ENCODE measurements around the gene ABHD15.
A peak's percentile ranks its signal among the peaks of the same experiment; 100 is the strongest.

Gene ABHD15

DNA sequence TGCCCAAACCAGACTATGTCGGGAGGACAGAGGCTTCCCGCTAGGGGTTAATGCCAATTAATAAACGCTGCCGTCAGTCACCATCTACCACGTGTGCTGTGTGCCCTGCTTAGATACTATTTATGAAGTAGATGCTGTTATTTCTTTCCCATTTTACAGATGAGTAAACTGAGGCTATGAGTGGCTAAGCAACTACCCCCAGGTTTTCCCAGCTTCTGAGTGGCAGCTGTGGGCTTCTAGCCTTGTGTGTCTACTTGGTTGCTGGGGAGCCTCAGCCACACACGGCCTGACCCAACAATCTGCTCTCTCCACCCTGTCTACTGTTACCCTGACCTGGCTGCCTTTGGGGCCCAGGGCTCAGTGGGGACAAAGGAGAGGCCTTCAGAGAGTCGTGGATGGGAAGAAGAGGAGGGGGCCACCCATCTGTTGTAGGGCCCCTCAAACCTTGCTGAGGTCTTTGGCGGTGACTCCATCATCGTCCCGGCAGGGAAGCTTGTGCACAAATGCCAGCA lies 15.5 kb upstream of the ABHD15 start:
- DNase-seq (ENCODE audit: low read depth): no peak

DNA sequence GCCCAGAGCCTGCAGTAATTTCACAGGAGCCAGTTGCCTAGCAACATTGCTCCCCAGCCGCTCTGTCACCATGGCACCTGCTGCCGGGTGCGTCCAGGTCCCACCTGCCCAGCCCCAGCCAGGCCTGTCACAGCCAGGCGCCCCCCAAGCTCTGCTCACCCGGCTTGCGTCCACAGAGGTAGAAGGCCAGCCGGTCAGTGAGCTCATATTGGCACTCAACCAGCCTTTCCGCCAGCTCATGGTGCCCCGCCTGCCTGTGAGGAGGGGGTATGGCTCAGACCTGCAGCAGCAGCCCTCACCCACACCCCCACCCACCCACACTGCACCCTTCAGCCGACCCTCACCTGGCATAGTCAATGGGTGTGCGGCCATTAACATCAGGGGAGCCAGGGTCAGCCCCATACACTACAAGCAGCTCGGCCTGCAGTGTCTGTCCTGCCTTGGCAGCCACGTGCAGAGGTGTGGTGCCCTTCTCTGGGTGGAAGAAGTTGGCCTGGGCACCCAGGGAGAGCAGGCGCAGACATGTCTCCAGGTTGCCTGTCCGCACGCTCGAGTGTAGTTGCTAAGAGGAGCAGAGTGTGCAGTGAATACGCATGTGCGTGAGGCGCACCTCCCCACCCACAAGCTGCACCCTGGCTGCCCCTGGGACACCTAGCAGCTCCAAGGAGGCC lies 14.9 kb upstream of the ABHD15 start:
- DNase-seq (ENCODE audit: low read depth): no peak

DNA sequence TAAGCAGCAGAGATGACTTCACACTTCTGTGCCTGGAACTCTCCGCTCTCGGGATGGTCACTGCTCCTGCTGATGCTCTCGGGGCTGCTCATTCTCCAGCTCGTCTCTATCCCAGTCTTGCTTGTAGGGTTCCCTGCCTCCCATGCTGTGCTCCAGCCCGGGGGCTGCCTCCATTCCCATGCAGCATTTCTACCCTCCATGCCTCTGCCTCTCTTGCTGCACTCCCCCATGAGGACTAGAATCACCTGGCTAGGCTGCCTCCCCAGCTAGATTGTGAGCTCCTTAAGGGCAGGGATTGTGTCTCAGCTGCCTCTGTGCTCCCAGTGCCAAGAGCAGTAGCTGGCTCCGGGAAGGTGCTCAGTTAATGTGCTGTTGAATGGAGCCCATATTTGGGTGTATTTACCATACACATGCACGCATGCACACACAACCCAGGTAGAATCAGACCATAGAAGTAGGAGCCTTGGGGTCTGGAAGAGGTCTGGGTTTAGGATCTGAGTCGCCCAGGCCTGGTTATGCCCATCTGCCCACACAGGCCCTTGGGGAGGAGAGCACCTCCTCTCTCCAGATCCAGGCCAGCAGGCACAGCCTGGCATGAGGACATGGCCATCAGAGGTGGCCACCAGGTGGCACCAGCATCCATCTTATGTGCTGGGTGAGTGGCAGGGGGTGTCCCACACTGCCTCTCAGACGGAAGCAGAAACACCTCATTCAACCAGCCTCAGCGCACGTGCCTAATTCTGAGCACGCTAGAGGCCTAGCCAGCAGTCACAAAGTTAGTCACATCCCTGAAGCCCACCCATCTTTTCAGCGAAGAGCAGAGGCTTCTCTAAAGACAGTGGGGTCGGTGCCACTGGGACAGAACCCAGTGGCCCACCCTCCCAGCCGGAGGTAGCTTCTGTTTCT lies 13.3 kb upstream of the ABHD15 start:
- DNase-seq (ENCODE audit: low read depth): peak; percentile 51

DNA sequence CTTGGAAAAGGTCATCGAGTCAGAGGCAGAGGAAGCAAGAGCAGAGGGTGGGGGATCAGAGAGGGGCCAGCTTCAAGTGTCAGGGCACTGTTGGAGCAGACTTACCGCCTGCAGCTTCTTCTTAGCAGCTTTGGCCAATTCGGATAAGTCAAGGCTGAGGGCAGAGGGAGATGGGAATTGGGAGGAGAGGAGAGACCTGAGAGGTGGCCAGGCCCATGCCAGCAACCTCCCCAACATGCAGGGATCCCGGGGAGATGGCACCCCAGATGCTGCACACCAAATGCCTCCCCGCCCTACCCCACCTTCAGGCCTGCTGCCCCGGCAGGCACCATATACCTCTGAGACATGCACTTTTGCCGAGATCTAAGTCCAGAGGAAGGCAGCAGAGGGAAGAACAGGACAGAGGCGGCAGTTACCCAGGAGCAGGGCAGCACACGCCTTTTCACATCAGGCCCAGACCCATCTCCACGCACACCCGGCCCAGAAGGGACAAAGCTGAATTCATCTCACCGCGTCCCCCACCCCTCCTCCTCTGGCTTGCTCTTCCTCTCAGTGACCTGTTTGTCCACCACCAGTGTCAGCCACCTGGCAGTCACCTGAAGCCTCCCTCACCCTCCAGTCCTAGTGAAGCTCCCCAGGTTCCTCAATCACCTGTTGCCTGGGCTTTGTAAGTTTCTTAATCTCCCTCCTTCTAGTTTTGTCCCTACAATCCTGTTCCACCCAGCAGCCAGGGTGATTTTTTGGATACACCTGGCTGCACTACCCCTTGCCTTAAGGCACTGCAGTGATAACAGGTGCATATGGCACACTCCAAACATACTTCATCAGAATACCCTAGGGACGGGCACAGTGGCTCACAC lies 12.0 kb upstream of the ABHD15 start:
- no peak for DNase-seq (ENCODE audit: low read depth)

DNA sequence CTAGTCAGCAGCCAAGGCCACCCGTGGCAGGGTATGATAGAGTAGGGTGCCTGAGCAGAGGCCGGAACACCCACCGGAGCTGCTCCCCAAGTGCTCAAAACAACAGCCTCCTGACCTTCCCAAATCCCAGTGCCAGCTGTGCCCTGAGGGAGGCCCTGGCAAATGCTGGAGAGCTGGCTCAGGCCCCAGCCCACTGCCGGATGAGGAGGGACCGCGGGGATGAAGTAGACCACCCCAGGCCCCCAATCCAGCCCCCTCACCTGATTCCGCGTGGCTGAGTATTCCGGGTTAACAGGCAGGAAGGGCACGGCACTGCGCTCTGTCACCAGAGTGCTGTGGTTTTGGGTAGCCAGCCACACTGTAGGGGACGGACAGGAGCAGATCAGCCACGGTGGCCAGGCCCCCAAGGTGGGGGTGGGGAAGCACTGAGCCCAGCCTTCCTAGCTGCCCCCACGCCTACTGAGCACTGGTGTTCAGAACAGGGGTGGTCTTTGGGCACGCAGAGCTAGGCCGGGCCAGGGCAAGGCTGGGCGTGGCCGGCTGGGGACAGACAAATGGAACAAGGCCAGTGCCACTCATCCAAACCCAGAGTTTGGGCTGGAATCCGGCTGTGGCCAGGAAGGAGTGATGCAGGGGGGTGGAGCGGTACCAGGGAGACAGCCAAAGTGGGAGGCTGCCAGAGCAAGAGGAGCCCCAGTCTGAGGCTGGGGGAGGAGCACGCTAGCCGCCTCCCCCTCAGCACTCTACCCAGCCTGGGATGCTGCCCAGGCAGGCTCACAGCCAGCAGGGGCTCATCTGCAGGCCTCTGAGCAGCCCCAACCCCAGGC lies 10.8 kb upstream of the ABHD15 start:
- DNase-seq (ENCODE audit: low read depth): no peak

DNA sequence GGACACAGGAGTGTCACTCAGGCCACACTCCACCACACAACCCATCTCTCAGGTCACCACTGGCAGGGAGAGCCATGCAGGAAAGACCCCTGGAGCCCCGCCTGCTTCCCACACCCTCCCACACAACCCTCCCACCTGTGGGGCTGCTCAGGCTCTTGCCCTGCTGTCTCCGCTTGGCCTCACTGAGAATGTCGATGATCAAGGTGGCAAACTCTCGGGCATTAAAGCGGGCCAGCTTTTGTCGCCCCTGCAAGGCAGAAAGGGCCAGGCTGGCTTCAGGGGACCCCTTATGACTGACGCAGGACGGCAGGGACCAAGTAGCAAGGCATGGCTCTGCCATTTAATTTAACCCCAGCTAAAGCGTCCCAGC lies 10.1 kb upstream of the ABHD15 start:
- DNase-seq (ENCODE audit: low read depth): no peak

DNA sequence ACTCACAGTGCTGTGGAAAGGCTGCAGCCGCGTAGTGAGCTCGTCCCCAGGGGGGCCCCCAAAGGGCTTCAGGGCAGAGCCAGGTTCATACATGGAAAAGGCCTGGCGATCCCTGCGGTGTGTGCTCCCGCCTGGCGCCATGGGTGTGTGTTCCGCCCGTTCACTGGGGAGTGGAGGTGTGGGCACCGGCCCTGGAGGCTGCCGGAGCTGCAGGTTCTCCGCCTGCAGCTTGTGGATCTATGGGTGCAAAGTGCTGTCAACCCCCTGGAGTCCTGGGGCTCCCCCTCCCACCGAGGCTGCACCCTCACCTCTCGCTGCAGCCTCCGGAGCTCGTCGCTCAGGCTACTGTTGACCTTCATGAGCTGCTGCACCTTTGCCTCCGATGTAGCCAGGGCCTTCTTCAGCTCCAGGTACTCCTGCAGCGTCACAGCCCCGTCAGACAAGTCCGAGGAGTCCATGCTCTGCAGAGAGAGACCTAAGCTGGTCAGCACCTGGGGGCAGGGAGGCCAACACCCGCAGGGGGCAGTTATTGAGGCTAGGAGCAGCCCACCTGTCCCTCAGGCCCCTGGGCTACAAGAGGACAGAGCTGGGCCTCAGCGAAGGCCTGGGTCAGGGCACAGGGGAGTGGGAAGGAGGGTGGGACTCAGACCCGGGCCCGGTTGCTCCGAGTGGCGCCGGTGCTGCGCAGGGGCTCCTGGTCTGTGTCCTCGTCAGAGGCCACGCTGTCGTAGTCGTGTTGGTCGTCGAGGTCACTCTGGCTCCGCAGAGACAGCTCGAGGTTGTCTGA lies 9.6 kb upstream of the ABHD15 start:
- no peak for DNase-seq (ENCODE audit: low read depth)

DNA sequence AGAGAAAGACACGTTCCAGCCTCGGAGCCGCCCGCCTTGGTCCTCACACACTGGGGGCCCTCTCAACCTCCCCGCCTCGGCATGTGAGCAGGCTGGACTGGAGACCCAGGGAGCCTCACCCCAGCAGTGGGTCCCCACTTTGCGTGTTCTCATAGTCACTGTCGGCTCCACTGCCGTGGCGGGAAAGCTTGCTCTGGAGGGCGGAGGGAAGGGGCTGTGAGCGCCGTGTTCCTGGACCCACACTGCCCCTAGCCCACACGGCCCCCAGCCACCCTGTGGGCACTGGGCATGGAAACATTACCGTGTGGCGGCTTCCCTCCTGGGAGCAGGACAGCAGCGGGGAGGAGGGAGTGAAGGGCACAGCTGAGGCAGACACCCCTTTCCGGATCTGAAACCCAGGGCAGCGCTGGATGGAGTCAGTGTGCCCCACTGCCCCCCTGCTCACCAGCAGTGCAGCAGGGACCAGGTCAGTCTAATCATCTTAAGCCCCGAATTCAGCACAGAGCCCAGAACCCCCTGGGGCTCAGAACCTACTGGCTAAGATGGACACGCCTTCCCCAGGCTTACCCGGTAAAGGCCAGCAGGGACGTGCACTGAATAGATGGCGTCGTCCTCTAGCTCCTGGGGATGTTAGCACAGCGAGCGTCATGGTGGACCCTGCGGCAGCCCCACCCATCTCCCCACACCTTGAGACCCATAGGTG lies 8.8 kb upstream of the ABHD15 start:
- DNase-seq (ENCODE audit: low read depth): no peak

DNA sequence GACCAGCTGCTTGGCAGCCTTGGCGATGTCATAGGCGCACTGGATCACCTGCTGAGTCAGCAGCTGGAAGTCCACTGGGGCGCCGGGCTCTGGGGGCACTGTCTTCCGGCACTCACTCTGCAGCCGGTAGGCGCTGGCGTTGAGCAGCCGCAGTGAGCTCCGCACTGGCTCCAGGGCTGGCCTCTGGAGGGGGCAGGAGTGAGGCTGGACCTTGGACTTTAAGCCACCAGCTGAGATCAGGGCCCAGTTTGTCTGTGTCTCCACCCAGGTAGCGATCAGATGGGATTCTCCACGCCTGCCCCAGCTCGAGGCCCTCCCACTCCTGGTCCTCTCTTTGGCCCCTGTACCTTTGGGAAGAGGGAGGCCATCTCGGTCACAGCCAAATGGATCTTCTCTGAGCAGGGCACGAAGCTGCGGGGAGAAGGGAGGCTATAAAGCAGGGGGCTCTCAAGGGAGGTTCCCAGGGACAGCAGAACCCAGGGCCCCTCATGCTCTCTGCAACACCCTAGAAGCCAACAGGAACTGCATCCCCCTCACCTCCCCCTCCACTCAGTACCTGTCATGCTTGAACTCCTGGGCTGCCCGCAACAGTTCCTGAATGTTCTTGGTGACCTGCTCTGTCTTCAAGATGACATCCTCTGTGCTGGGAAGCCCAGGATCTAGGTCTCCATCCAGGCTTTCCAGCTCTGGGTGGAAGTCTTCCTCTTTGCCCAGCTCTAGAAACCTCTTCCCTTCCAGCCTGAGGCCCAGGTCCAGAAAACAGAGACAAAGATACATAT lies 8.1 kb upstream of the ABHD15 start:
- no peak for DNase-seq (ENCODE audit: low read depth)

DNA sequence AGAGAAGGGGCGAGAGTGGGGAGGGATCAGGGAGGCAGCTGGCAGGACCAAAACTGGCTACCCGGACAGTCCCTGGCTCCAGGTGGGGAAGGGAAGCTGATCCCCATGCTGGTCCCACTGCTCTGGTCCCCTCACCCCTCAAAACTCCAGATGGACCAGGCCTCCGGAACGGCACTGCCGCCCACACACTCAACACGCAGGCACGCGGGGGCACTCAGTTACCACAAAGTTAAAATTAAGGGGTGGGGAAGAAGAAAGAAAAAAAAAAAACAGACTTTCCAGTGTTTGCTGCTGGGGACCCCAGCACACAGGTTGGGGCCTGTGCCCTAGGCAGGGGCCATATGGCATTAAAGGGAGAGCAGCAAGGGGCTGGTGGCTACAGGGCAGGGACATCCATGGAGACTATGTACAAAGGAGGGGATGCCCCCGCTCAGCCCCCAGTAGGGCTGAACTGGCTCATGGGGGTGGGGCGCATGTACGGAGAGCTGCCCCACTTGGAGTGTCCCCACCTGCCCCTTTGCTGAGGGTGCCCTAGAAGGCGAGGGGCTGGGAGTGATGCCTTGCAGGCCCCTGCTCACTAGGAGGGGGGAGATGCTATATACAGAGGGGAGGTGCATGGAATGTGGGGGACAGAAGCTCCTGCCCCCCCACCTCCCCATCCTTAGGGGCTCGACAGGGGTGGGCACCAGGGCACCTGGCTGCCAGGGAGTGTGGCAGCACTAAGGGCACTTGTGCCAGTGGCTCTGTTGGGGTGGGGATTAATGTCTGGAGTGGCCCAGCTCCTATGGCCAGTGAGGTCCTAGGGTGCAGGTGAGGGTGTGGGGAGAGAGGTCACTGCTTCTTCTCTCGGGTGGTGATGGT lies 7.3 kb upstream of the ABHD15 start:
- no peak for DNase-seq (ENCODE audit: low read depth)

DNA sequence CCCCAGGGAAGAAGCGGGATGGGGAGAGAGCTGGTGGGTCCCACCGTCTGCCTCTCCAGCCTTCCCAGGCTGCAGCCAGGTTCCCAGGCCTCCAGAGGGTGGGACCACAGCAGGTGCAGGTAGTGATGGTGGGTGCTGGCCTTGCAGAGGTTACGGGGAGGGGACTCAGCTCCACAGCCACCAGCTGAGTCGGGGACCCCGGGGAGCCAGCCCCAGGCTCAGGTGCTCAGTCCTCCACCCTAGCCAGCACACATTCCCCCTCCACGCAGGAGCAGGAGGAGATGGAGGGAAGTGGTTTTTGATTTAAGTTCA lies 6.7 kb upstream of the ABHD15 start:
- DNase-seq (ENCODE audit: low read depth): no peak

DNA sequence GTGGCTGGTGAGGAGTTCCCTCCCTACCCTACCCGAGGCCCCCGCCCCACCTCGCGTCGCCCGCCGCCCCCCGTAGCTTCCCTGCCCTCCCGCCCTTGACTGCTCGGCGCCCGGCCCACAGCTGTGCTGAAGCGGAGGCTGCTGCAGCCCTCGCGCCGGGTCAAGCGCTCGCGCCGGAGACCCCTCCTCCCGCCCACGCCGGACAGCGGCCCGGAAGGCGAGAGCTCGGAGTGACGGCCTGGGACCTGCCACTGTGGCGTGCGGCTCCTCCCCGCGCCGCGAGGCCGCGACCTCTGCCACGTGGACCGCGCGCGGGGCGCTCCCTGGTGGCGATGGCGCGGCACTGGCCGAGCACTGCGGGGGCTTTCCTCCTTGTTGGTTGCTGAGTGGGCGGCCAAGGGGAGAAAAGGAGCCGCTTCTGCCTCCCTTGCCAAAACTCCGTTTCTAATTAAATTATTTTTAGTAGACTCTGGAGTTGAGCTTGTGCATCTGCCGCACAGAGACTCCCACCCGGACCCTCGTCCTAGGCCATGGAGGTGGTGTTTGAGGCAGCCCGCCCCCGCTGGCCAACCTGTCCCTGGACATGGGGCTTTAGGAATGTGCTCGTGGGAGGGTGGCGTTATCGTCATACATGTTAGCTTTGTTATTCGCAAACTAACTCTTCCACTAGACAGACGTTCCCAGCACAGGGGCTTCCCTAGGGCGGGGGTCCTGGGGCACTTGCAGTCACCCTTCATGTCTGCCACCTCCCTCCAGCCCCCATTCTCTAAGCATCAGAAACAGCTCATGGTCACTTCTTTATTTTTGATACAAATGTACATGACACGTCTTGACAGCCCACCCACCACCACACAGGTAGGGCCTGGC lies 6.1 kb upstream of the ABHD15 start:
- no peak for DNase-seq (ENCODE audit: low read depth)

DNA sequence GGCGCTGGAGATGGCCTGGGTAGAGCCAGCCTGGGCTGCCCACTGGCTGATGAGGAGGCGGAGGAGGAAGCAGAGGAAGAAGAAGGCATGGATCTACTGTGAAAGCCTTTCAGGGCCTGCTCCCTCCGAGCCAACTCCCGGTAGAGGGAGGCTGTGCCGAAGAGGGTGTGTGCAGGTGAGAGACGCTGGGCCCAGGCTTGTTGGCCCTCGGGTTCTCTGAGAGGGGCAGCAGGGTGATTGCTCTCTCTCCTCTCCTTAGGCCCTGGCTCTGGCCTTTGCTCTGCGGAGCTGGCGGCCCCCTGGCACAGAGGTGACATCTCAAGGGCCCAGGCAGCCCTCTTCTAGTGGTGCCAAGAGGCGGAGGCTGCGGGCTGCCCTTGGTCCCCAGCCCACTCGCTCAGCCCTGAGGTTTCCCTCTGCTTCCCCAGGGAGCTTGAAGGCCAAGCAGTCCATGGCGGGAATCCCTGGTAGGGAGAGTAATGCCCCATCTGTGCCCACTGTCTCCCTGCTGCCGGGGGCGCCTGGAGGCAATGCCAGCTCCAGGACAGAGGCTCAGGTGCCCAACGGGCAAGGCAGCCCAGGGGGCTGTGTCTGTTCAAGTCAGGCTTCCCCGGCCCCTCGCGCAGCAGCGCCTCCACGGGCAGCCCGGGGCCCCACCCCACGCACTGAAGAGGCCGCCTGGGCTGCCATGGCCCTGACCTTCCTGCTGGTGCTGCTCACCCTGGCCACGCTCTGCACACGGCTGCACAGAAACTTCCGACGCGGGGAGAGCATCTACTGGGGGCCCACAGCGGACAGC lies 5.2 kb upstream of the ABHD15 start:
- DNase-seq (ENCODE audit: low read depth): no peak

DNA sequence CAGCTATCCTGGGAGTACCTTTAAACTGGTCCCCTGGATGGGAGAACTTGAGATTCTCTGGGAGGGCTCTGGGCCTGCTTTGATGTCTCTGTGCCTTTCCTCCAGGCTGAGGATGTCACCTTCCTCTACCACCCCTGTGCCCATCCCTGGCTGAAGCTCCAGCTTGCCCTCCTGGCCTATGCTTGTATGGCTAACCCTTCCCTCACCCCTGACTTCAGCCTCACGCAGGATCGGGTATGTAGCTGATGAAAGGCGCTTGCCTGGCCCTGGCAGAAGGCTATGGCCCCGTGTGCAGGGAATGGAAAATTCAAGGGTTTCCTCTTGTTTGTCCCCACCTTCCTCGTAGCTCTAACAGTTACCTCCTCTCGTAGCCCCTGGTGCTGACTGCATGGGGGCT lies 4.6 kb upstream of the ABHD15 start:
- no peak for DNase-seq (ENCODE audit: low read depth)

DNA sequence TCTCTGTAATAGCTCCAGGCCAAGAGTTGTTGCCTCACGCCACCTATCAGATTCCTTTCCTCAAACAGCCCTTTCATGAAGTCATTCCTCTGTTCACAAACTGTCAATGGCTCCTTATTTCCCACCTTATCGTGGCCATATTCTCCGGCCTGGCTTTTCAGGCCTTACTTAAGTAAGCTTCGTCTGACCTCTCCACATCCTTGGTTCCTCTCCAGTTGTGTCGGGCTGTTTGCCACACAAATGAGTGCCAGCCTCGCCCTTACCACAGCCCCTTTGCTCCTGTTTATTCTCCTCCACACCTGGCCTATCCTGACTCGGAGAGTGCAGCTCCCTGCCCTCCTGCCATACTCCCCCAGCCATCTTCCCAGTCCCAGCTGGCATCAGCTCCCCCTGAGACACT lies 3.7 kb upstream of the ABHD15 start:
- DNase-seq (ENCODE audit: low read depth): no peak

DNA sequence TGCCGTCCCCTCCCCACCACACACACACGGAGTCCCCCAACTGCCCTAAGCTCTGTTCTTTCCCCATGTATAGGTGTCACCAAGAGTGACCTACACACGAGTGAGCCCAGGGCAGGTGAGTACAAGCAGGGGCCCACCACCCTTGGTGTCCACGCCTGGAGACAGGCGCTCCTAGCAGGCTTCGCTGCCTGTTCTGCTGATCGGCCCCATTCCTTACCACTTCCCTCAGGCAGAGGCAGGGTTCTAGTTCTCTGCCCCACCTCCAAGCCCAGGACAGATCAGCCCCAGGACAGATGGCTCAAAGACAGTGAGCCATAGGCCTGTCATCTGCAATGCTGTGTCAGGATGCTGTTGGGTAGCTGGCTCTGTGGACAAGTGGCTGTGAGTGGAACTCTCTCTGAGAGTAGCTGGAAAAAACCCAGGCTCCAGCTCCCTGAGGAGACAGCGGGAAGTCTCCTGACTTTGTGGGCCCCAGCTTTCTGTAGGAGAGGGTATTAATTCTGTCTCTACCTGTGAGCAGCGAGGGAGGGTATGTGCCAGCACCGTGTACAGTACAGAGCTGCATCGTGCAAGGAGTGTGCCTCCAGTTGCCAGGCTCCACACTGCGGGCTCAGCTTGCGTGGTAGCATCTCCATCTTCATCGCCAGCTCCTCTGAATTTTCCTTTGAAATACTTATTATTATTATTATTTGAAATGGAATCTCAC lies 2.6 kb upstream of the ABHD15 start:
- no peak for DNase-seq (ENCODE audit: low read depth)

All from GM04504 (cell line).